Measurements from ENCODE around the gene TNS3. TPM values are rescaled to one million over a fixed set of nuclear protein-coding genes. Genes with fewer than 3 reads are reported as not detected.

TNS3 gene
- total and polyA plus RNA-seq, 7 donors: 17.4 to 43.8 (median 28.8) TPM

- WGBS, 2 donors: 79% methylated on average over 6 of the region's 6 CpGs
- TF ChIP-seq CTCF (IDR thresholded peaks at IDR 0.05) (no peak), EP300 (IDR thresholded peaks at IDR 0.05) (peak in 1 of 4 donors; percentile 13), POLR2AphosphoS5 (IDR thresholded peaks at IDR 0.05) (peak in 3 of 4 donors; percentile 20 to 60 (median 52))
- intact Hi-C loops (cut with DNase I): no loop called here
- Histone ChIP-seq H3K9me3 (no peaks in the 10 kb centered on the region), H3K4me1 (peaks cover 0 to 42% (median 31%) of the 10 kb centered on the region in 4 donors), H3K27me3 (no peaks in the 10 kb centered on the region), H3K27ac (peak overlapping the region; percentile 37 to 85 (median 58)), H3K4me3 (no peak overlapping the region), H3K36me3 (peaks cover 0 to 62% (median 12%) of the 10 kb centered on the region in 4 donors)
- DNase-seq: peak; percentile 92
These were observed 287.9 kb downstream of the TNS3 start for GRCh38 chr7:47293884-47294555.

- Histone ChIP-seq H3K36me3 (peaks cover 0 to 70% (median 15%) of the 10 kb centered on the region in 4 donors), H3K4me1 (peaks cover 0 to 42% (median 31%) of the 10 kb centered on the region in 4 donors), H3K9me3 (no peaks in the 10 kb centered on the region), H3K4me3 (no peak overlapping the region), H3K27me3 (no peaks in the 10 kb centered on the region), H3K27ac (peak overlapping the region in 2 of 4 donors; percentile 65 to 85)
- TF ChIP-seq POLR2A (IDR thresholded peaks at IDR 0.05): no peak
- no peak for TF ChIP-seq CTCF (IDR thresholded peaks at IDR 0.05)
- TF ChIP-seq EP300 (IDR thresholded peaks at IDR 0.05): no peak
- TF ChIP-seq POLR2AphosphoS5 (IDR thresholded peaks at IDR 0.05): no peak
- WGBS, 2 donors: 28 to 77% methylated on average over 4 of the region's 4 CpGs
- no peak for DNase-seq
- intact Hi-C loops (cut with DNase I): no loop called here
These were observed 289.0 kb downstream of the TNS3 start for GRCh38 chr7:47292832-47293309.

GRCh38 chr7:47291461-47292081, 290.3 kb downstream of the TNS3 start:
- DNase-seq: no peak
- peaks cover 0 to 61% (median 16%) of the 10 kb centered on the region in 4 donors for H3K36me3 ChIP-seq
- peaks cover 0 to 42% (median 31%) of the 10 kb centered on the region in 4 donors for H3K4me1 ChIP-seq

GRCh38 chr7:47290867-47291266, 291.0 kb downstream of the TNS3 start:
- WGBS, 2 donors: 16 to 68% methylated on average over 2 of the region's 2 CpGs
- H3K36me3 ChIP-seq: peaks cover 0 to 54% (median 18%) of the 10 kb centered on the region in 4 donors
- peaks cover 0 to 41% (median 31%) of the 10 kb centered on the region in 4 donors for H3K4me1 ChIP-seq
- no peak overlapping the region for H3K4me3 ChIP-seq
- no peak for DNase-seq
- intact Hi-C loops (cut with DNase I): no loop called here
- TF ChIP-seq POLR2A (IDR thresholded peaks at IDR 0.05): no peak
- H3K27ac ChIP-seq: peak overlapping the region in 1 of 4 donors; percentile 29
- no peaks in the 10 kb centered on the region for H3K27me3 ChIP-seq
- no peaks in the 10 kb centered on the region for H3K9me3 ChIP-seq

More at GRCh38 chr7:47291461-47292081, 290.3 kb downstream of the TNS3 start:
- Histone ChIP-seq H3K27ac (peak overlapping the region in 1 of 4 donors; percentile 29), H3K27me3 (no peaks in the 10 kb centered on the region), H3K9me3 (no peaks in the 10 kb centered on the region), H3K4me3 (no peak overlapping the region)
- intact Hi-C loops (cut with DNase I): no loop called here
- no peak for TF ChIP-seq EP300 (IDR thresholded peaks at IDR 0.05)
- 52 to 76% methylated on average over 4 of the region's 4 CpGs for WGBS, 2 donors

- peaks cover 0 to 37% (median 29%) of the 10 kb centered on the region in 4 donors for H3K4me1 ChIP-seq
- H3K9me3 ChIP-seq: no peaks in the 10 kb centered on the region
- DNase-seq: no peak
- no peak for TF ChIP-seq CTCF (IDR thresholded peaks at IDR 0.05)
- TF ChIP-seq EP300 (IDR thresholded peaks at IDR 0.05): no peak
- no peak for TF ChIP-seq POLR2A (IDR thresholded peaks at IDR 0.05)
- TF ChIP-seq POLR2AphosphoS5 (IDR thresholded peaks at IDR 0.05): no peak
- intact Hi-C loops (cut with DNase I): no loop called here
- peaks cover 0 to 56% (median 20%) of the 10 kb centered on the region in 4 donors for H3K36me3 ChIP-seq
- no peaks in the 10 kb centered on the region for H3K27me3 ChIP-seq
- WGBS, 2 donors: 95 to 99% methylated on average over 3 of the region's 3 CpGs
- H3K27ac ChIP-seq: no peak overlapping the region
- H3K4me3 ChIP-seq: no peak overlapping the region
These were observed 291.4 kb downstream of the TNS3 start for GRCh38 chr7:47290466-47290865.
